Upper lobe of left lung (tissue), 6 donors: ENCODE results near the gene PFKM. TPM values are rescaled to one million over a fixed set of nuclear protein-coding genes. Genes with fewer than 3 reads are reported as not detected.

Experiments
- ATAC-seq, 2 donors: fragments of 200-7000 bp; cut with Tn5 transposase; one replicate each; pipeline ENCODE4 v1.9.1; 2022; ENCODE audit warnings: mild to moderate bottlenecking in 2 of 2, moderate library complexity in 2 of 2; ENCODE audit not compliant: low FRiP score in 2 of 2
- DNase-seq, 2 donors: peaks; one replicate each; pipeline ENCODE4 v3.0.0-alpha.2; 2019 to 2020
- H3K27ac ChIP-seq, 4 donors: fragments of 200-600 bp; sonication (generic); one replicate each; pipeline ENCODE4 v1.5.1; 2016 to 2019
- H3K27me3 ChIP-seq, 4 donors: fragments of 200-600 bp; sonication (generic); one replicate each; pipeline ENCODE4 v1.5.1; 2017 to 2019
- H3K36me3 ChIP-seq, 4 donors: fragments of 200-600 bp; sonication (generic); one replicate each; pipeline ENCODE4 v1.5.1; 2016 to 2019
- H3K4me1 ChIP-seq, 4 donors: fragments of 200-600 bp; sonication (generic); one replicate each; pipeline ENCODE4 v1.5.1; 2018 to 2019
- H3K4me3 ChIP-seq, 4 donors: fragments of 200-600 bp; sonication (generic); one replicate each; pipeline ENCODE4 v1.5.1; 2017 to 2019; ENCODE audit warnings: mild to moderate bottlenecking in 2 of 4, moderate library complexity in 1 of 4
- H3K9me3 ChIP-seq, 4 donors: fragments of 200-600 bp; sonication (generic); one replicate each; pipeline ENCODE4 v1.5.1; 2018 to 2019
- EP300 ChIP-seq, 4 donors: sonication (generic); formaldehyde crosslinking; IDR thresholded peaks; one replicate each; pipeline ENCODE4 v1.5.1; 2017; ENCODE audit warnings: antibody characterized with exemption in 4 of 4, control low read depth in 2 of 4
- POLR2A ChIP-seq, 4 donors: fragments of 450-650 bp; IDR thresholded peaks; one replicate each; pipeline ENCODE4 v1.5.1; 2016 to 2017; ENCODE audit warnings: antibody characterized with exemption in 4 of 4, mild to moderate bottlenecking in 2 of 4
- POLR2AphosphoS5 ChIP-seq, 2 donors: sonication (generic); formaldehyde crosslinking; IDR thresholded peaks; one replicate each; pipeline ENCODE4 v1.5.1; 2017; ENCODE audit warnings: antibody characterized with exemption in 2 of 2
- WGBS, 2 donors: methylation state at CpG; one replicate each; pipeline ENCODE4 v1.1.5; 2017 to 2018; 5-methylcytosine and 5-hydroxymethylcytosine counted together
- total RNA-seq, 6 donors: library from RNA; depleted of rRNA in 4 of 6; stranded (reverse); fragments of >200 nt in 4 of 6; gene quantifications; one replicate each; pipeline versions ENCODE4 v1.1.0 to v1.2.1, GENCODE V29; 2016 to 2021
- TF ChIP-seq, protein P1 (sequence below), 6 experiments: fragments of 450-650 bp in 4 of 6; fragments of 200-600 bp in 2 of 6; sonication (generic) in 2 of 6; IDR thresholded peaks; one replicate each; pipeline ENCODE4 v1.5.1; 2016 to 2019; ENCODE audit warnings: antibody characterized with exemption in 6 of 6
- donor health status: DM: no; HTN: no; CAD: no; lungs with moderate emphysema.
- donor health status: DM: no; HTN: yes; CAD: no; lungs with severe emphysema.

Gene PFKM
- total RNA-seq, 6 donors from 2014 or later: 21.4 to 52.4 (median 36.3) TPM

DNA sequence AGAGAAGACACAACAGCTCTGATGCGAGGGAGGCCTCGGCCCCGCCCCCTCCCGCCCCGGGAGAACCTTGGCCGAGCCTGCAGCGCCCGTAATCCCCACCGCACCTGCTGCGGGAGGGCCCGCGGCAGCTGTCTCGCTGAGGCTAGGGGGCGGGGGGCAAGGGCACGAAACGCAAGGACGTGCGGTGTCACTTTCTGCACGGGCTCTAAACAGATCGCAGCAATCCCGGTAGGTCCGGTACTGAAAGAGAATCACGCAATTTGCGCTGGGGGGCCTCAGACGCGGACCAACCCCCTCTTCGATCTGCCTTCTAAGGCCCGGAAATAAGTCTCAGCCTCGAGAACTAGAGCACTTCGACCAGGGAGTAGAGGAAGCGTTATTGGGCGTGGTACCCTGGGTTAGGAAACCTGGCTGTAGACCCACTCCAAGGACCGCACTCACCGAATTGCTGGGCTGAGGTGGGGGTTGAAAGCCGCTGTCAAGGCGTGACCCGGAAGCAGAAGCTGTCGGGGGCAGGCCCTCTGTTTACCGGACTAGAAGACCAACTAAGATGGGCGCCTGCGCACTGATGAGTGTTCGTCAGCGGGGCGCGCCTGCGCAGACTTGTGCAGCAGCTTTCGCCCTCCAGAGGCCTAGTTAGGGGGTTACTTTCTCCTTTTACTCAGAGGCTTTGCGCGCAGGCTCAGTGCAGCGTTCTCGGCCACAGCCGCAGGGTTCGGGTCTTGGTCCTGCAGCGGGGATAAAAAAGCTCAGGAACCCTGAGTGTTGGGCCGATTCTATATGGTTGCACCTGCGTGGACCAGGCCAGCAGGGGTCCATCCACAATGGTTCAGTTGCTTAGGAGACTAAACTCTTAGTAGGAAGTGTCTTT is 38.1 kb downstream of the PFKM start, which contains the start of gene ASB8:
TSS of gene ASB8 (minus strand) at position 498 of the 871 bp plus-strand sequence. CDS start 4,019 bp downstream, outside the sequence.
- H3K36me3 ChIP-seq: peaks cover 0 to 13% (median 5%) of the 10 kb centered on the region in 4 donors
- DNase-seq (peak; percentile 99 to 100), ATAC-seq (peak; percentile 97 to 99)
- peaks cover 6 to 20% (median 9%) of the 10 kb centered on the region in 4 donors for H3K4me1 ChIP-seq
- H3K4me3 ChIP-seq: peak within 1 kb of the TSS; percentile 95 to 98 (median 96)
- H3K9me3 ChIP-seq: no peaks in the 10 kb centered on the region
- 0 to 1% methylated on average over 20 to 51 of the region's 56 CpGs for WGBS, 2 donors
- H3K27ac ChIP-seq: peak within 1 kb of the TSS; percentile 78 to 91 (median 90)
- TF ChIP-seq POLR2A (IDR thresholded peaks at IDR 0.05) (peak in 2 of 4 donors; percentile 56 to 68), EP300 (IDR thresholded peaks at IDR 0.05) (peak in 1 of 4 donors; percentile 43), POLR2AphosphoS5 (IDR thresholded peaks at IDR 0.05) (peak; percentile 66 to 80)
- TF ChIP-seq, protein P1, sequence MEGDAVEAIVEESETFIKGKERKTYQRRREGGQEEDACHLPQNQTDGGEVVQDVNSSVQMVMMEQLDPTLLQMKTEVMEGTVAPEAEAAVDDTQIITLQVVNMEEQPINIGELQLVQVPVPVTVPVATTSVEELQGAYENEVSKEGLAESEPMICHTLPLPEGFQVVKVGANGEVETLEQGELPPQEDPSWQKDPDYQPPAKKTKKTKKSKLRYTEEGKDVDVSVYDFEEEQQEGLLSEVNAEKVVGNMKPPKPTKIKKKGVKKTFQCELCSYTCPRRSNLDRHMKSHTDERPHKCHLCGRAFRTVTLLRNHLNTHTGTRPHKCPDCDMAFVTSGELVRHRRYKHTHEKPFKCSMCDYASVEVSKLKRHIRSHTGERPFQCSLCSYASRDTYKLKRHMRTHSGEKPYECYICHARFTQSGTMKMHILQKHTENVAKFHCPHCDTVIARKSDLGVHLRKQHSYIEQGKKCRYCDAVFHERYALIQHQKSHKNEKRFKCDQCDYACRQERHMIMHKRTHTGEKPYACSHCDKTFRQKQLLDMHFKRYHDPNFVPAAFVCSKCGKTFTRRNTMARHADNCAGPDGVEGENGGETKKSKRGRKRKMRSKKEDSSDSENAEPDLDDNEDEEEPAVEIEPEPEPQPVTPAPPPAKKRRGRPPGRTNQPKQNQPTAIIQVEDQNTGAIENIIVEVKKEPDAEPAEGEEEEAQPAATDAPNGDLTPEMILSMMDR (IDR thresholded peaks at IDR 0.05): peak; percentile 29 to 76 (median 68)
- H3K27me3 ChIP-seq: no peaks in the 10 kb centered on the region

DNA sequence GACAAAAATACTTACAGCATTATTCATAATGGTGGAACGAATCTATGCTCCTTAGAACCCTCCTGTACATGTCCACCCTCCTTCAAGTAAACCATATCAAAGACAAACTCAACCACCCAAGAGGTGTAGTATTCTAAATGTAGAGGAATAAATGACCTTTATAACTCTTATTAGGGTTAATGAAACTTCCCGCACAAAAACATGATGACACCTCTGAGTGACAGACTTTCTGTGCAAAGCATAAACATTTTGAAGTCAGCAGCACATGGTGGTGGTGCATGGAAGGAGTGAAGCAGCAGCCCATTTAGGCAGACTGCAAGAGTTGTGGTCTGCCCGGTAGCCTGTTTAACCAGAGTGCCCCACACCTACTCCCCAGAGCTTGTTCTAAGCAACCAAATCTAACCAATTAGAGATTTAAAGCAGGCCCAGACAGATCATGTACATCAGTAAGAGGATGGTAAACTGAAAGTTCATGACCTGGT is 38.8 kb downstream of the PFKM start:
- no peaks in the 10 kb centered on the region for H3K27me3 ChIP-seq
- no peaks in the 10 kb centered on the region for H3K9me3 ChIP-seq
- DNase-seq (no peak), ATAC-seq (no peak)
- peaks cover 6 to 20% (median 9%) of the 10 kb centered on the region in 4 donors for H3K4me1 ChIP-seq
- no peak for TF ChIP-seq POLR2AphosphoS5 (IDR thresholded peaks at IDR 0.05)
- no peak for TF ChIP-seq EP300 (IDR thresholded peaks at IDR 0.05)
- TF ChIP-seq POLR2A (IDR thresholded peaks at IDR 0.05): no peak
- TF ChIP-seq, protein P1 (IDR thresholded peaks at IDR 0.05): no peak
- H3K36me3 ChIP-seq: peaks cover 0 to 6% (median 2%) of the 10 kb centered on the region in 4 donors
- peak overlapping the region; percentile 95 to 98 (median 96) for H3K4me3 ChIP-seq
- WGBS, 2 donors: 58 to 62% methylated on average over 3 of the region's 3 CpGs
- peak overlapping the region; percentile 78 to 91 (median 90) for H3K27ac ChIP-seq

DNA sequence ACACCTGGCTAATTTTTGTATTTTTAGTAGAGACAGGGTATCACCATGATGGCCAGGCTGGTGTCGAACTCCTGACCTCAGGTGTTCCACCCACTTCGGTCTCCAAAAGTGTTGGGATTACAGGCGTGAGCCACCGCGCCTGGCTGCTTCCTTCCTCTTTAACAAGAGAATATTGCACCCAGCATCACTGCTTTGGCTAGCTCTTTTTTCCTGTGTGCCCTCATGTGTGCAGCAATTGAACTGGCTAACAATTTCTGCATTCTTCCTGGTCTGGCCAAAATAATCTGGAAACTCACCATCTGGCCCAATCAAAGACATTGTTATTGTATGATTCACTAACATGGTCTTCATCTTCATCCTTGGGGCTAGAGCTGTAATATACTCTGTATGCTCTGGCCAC is 40.9 kb downstream of the PFKM start:
- H3K36me3 ChIP-seq: no peaks in the 10 kb centered on the region
- H3K27ac ChIP-seq: no peak overlapping the region
- no peaks in the 10 kb centered on the region for H3K9me3 ChIP-seq
- 61 to 87% methylated on average over 5 of the region's 5 CpGs for WGBS, 2 donors
- no peaks in the 10 kb centered on the region for H3K27me3 ChIP-seq
- DNase-seq: no peak
- TF ChIP-seq POLR2A (IDR thresholded peaks at IDR 0.05) (no peak), POLR2AphosphoS5 (IDR thresholded peaks at IDR 0.05) (no peak), EP300 (IDR thresholded peaks at IDR 0.05) (no peak)
- TF ChIP-seq, protein P1 (IDR thresholded peaks at IDR 0.05): no peak
- H3K4me1 ChIP-seq: peaks cover 6 to 20% (median 9%) of the 10 kb centered on the region in 4 donors
- no peak overlapping the region for H3K4me3 ChIP-seq
- no peak for ATAC-seq

DNA sequence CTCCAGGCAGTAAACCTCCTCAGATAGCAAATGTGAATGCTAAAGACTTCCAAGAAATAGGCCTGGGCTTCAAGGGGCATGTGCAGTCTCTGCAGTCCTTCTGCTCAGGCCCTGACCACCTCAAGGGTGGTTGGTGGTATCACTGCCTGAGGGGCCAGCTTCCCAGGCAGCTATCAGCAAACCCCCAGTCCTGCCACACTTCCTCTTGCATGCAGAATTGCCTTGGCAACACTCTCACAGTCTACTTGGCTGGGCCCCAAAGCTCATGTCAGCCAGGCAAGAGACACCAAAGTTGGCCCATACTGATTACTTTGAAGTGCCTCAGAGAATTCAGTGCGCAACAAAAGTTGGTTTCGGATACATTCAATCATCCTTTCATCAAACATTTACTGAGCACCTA is 41.6 kb downstream of the PFKM start:
- TF ChIP-seq EP300 (IDR thresholded peaks at IDR 0.05): no peak
- TF ChIP-seq, protein P1 (IDR thresholded peaks at IDR 0.05): no peak
- no peak for TF ChIP-seq POLR2A (IDR thresholded peaks at IDR 0.05)
- no peak for TF ChIP-seq POLR2AphosphoS5 (IDR thresholded peaks at IDR 0.05)
- Histone ChIP-seq H3K27me3 (no peaks in the 10 kb centered on the region), H3K4me3 (no peak overlapping the region), H3K9me3 (no peaks in the 10 kb centered on the region), H3K27ac (no peak overlapping the region), H3K4me1 (peaks cover 6 to 18% (median 8%) of the 10 kb centered on the region in 4 donors), H3K36me3 (no peaks in the 10 kb centered on the region)
- ATAC-seq (no peak), DNase-seq (no peak)
- WGBS, 2 donors: 34 to 54% methylated on average over 2 of the region's 2 CpGs
